ENCODE results near the gene PRSS57. TPM values are rescaled to one million over a fixed set of nuclear protein-coding genes. Genes with fewer than 3 reads are reported as not detected.

The PRSS57 gene
- total and polyA plus RNA-seq, 2 of the 8 experiments (the other 6 are each of a cell fraction or from before 2014, with no cell fraction given) = not detected

GRCh38 chr19:642767-643727 lies 52.2 kb downstream of the PRSS57 start (continued):
- TF ChIP-seq CHD7 (IDR thresholded peaks at IDR 0.05; ENCODE audit: insufficient replicate concordance, low read length) = no peak
- no peak for TF ChIP-seq ZNF274 (IDR thresholded peaks at IDR 0.05; ENCODE audit: borderline replicate concordance, extremely low read depth, low read length)
- TF ChIP-seq RNF2 (IDR thresholded peaks at IDR 0.05; ENCODE audit: borderline replicate concordance, low read depth, low read length, missing control alignments, poor library complexity, severe bottlenecking) = no peak
- TF ChIP-seq RBBP5 (IDR thresholded peaks at IDR 0.05; ENCODE audit: borderline replicate concordance, low read depth, low read length) = no peak
- TF ChIP-seq, protein P1, sequence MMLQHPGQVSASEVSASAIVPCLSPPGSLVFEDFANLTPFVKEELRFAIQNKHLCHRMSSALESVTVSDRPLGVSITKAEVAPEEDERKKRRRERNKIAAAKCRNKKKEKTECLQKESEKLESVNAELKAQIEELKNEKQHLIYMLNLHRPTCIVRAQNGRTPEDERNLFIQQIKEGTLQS (IDR thresholded peaks at IDR 0.05; ENCODE audit: insufficient read depth, low read depth, low read length) = no peak
- no peak for TF ChIP-seq HDAC6 (IDR thresholded peaks at IDR 0.05; ENCODE audit: low read depth, low read length)
- no peak for TF ChIP-seq SIN3A (conservative IDR thresholded peaks at IDR 0.05 in 1 of 2, IDR thresholded peaks at IDR 0.05 in 1 of 2; ENCODE audit: low read depth in 1 of 2, low read length in 2 of 2)
- no peak for TF ChIP-seq CREB1 (IDR thresholded peaks at IDR 0.05)

Data from H1 (cell line).